PC-3 (cell line): ENCODE data around the gene TAC1.

Experiments
- CTCF ChIP-seq: fragments of 300-600 bp; sonication (generic); conservative IDR thresholded peaks from 2 replicates; pipeline ENCODE4 v1.5.1; 2017; ENCODE audit warnings: antibody characterized with exemption, low read depth, mild to moderate bottlenecking, low read length
- EZH2 ChIP-seq: fragments of 300-600 bp; sonication (generic); IDR thresholded peaks from one replicate; pipeline ENCODE4 v1.6.1; 2017; ENCODE audit warnings: antibody characterized with exemption, mild to moderate bottlenecking, low read length; ENCODE audit not compliant: unreplicated experiment
- EZH2phosphoT487 ChIP-seq: fragments of 300-600 bp; sonication (generic); IDR thresholded peaks from 2 replicates; pipeline ENCODE4 v1.6.1; 2018; ENCODE audit warnings: mild to moderate bottlenecking, antibody characterized with exemption, low read length, borderline replicate concordance

- TF ChIP-seq EZH2 (no peak), CTCF (no peak), EZH2phosphoT487 (no peak)
Measured at GRCh38 chr7:97732565-97733275, 834 bp downstream of the TAC1 start.
